Transverse colon (tissue), 4 donors: ENCODE data around the gene CIDEA. TPM values are rescaled to one million over a fixed set of nuclear protein-coding genes. Genes with fewer than 3 reads are reported as not detected.

Experiments used
- DNase-seq: peaks from one replicate; pipeline ENCODE4 v3.0.0-alpha.2; 2019
- H3K27ac ChIP-seq, 4 donors: fragments of 200-600 bp; sonication (generic); 2 replicates each; pipeline ENCODE4 v1.5.1; 2016 to 2018; ENCODE audit warnings: inconsistent platforms in 4 of 4
- H3K27me3 ChIP-seq: fragments of 200-600 bp; sonication (generic); 2 replicates; pipeline ENCODE4 v1.5.1; 2017; ENCODE audit warnings: inconsistent platforms
- H3K36me3 ChIP-seq, 4 donors: fragments of 200-600 bp; sonication (generic); 2 replicates each; pipeline ENCODE4 v1.5.1; 2017 to 2019; ENCODE audit warnings: inconsistent platforms in 4 of 4
- H3K4me1 ChIP-seq, 4 donors: fragments of 200-600 bp; sonication (generic); 2 replicates each; pipeline ENCODE4 v1.5.1; 2017 to 2020; ENCODE audit warnings: inconsistent platforms in 4 of 4
- H3K4me3 ChIP-seq, 4 donors: fragments of 200-600 bp; sonication (generic); 1 replicate in 1 of 4; 2 replicates in 3 of 4; pipeline versions ENCODE4 v1.5.1 to v1.6.1; 2017 to 2019; ENCODE audit warnings: inconsistent platforms in 4 of 4
- H3K9me3 ChIP-seq, 2 donors: fragments of 200-600 bp; sonication (generic); 2 replicates each; pipeline ENCODE4 v1.5.1; 2017 to 2019; ENCODE audit warnings: inconsistent platforms in 2 of 2
- CTCF ChIP-seq, 5 experiments: fragments of 200-600 bp in 3 of 5; fragments of 450-650 bp in 2 of 5; sonication (generic) in 3 of 5; IDR thresholded peaks; 1 replicate in 2 of 5; 2 replicates in 3 of 5; pipeline ENCODE4 v1.5.1; 2016 to 2017; ENCODE audit warnings: antibody characterized with exemption in 5 of 5, inconsistent platforms in 3 of 5, mild to moderate bottlenecking in 2 of 5, moderate library complexity in 1 of 5
- EP300 ChIP-seq: sonication (generic); formaldehyde crosslinking; IDR thresholded peaks from one replicate; pipeline ENCODE4 v1.6.1; 2017; ENCODE audit warnings: antibody characterized with exemption, low read depth
- POLR2A ChIP-seq: fragments of 450-650 bp; IDR thresholded peaks from one replicate; pipeline ENCODE4 v1.6.1; 2016; ENCODE audit warnings: antibody characterized with exemption, mild to moderate bottlenecking, moderate library complexity
- POLR2AphosphoS5 ChIP-seq, 3 donors: sonication (generic); formaldehyde crosslinking; IDR thresholded peaks; one replicate each; pipeline ENCODE4 v1.6.1; 2016; ENCODE audit warnings: antibody characterized with exemption in 3 of 3
- WGBS, 2 donors: methylation state at CpG; one replicate each; pipeline ENCODE4 v1.1.5; 2018; ENCODE audit warnings: low coverage in 1 of 2; 5-methylcytosine and 5-hydroxymethylcytosine counted together
- in situ Hi-C, 4 donors: fragments of 200-750 bp; cut with MboI; loops; one replicate each; pipeline versions ENCODE4 v1.15.0 to v1.15.1; 2017; ENCODE audit warnings: low sequenced_read_pairs in 3 of 4, low pct_ligation_motif_present in 1 of 4, low pct_unique_long_range_greater_than_20kb in 1 of 4
- intact Hi-C: fragments of 100-400 bp; cut with DNase I; formaldehyde crosslinking; loops from one replicate; pipeline ENCODE4 v1.15.1; 2023; ENCODE audit warnings: low total_unique reads
- total RNA-seq, 4 donors: library from RNA; depleted of rRNA; stranded (reverse); fragments of >200 nt; gene quantifications; one replicate each; pipeline ENCODE4 v1.1.0, GENCODE V29; 2016

The CIDEA gene
- total RNA-seq, 4 donors from 2014 or later, result 0.68 to 3.8 (median 3.7) TPM; not detected in 1

- H3K27ac ChIP-seq, result peak overlapping the region; percentile 57 to 85 (median 69)
- H3K9me3 ChIP-seq, result peaks cover 4 to 5% of the 10 kb centered on the region in 2 donors
- H3K36me3 ChIP-seq, result peaks cover 0 to 10% (median 3%) of the 10 kb centered on the region in 4 donors
- intact Hi-C loops, result loop anchor here (2.0 kb wide), 1 partner anchor 36 kb away; no protein-coding TSS in a partner anchor
- no peak for DNase-seq
- H3K4me3 ChIP-seq, result no peak overlapping the region
- in situ Hi-C loops, result no loop called here
- H3K27me3 ChIP-seq, result peaks cover 3% of the 10 kb centered on the region
- peaks cover 4 to 54% (median 33%) of the 10 kb centered on the region in 4 donors for H3K4me1 ChIP-seq
- TF ChIP-seq POLR2AphosphoS5 (IDR thresholded peaks at IDR 0.05) (no peak), EP300 (no peak), CTCF (IDR thresholded peaks at IDR 0.05) (no peak), POLR2A (no peak)
- WGBS, 2 donors, result 72 to 81% methylated on average over 1 of the region's 1 CpG
Observed at GRCh38 chr18:12314591-12315305, 60.6 kb downstream of the CIDEA start.

GRCh38 chr18:12315490-12315889 lies 61.3 kb downstream of the CIDEA start:
- 62 to 72% methylated on average over 9 to 10 of the region's 10 CpGs for WGBS, 2 donors
- H3K9me3 ChIP-seq, result peaks cover 4 to 5% of the 10 kb centered on the region in 2 donors
- H3K27me3 ChIP-seq, result no peaks in the 10 kb centered on the region
- intact Hi-C loops, result loop anchor here (2.0 kb wide), 1 partner anchor 37 kb away; no protein-coding TSS in a partner anchor
- H3K36me3 ChIP-seq, result peaks cover 0 to 10% (median 3%) of the 10 kb centered on the region in 4 donors
- peak overlapping the region; percentile 57 to 85 (median 69) for H3K27ac ChIP-seq
- in situ Hi-C loops, result no loop called here
- no peak overlapping the region for H3K4me3 ChIP-seq
- no peak for DNase-seq
- no peak for TF ChIP-seq POLR2A
- no peak for TF ChIP-seq POLR2AphosphoS5 (IDR thresholded peaks at IDR 0.05)
- TF ChIP-seq EP300, result no peak
- no peak for TF ChIP-seq CTCF (IDR thresholded peaks at IDR 0.05)
- peaks cover 4 to 50% (median 32%) of the 10 kb centered on the region in 4 donors for H3K4me1 ChIP-seq

GRCh38 chr18:12315911-12316310 lies 61.8 kb downstream of the CIDEA start:
- peaks cover 4 to 5% of the 10 kb centered on the region in 2 donors for H3K9me3 ChIP-seq
- intact Hi-C loops (loop anchor here (2.0 kb wide), 1 partner anchor 37 kb away; no protein-coding TSS in a partner anchor), in situ Hi-C loops (no loop called here)
- DNase-seq, result no peak
- no peaks in the 10 kb centered on the region for H3K27me3 ChIP-seq
- 44 to 71% methylated on average over 1 to 5 of the region's 5 CpGs for WGBS, 2 donors
- H3K4me3 ChIP-seq, result no peak overlapping the region
- TF ChIP-seq CTCF (IDR thresholded peaks at IDR 0.05), result no peak
- TF ChIP-seq EP300, result no peak
- no peak for TF ChIP-seq POLR2A
- no peak for TF ChIP-seq POLR2AphosphoS5 (IDR thresholded peaks at IDR 0.05)
- H3K27ac ChIP-seq, result peak overlapping the region; percentile 57 to 85 (median 69)
- H3K36me3 ChIP-seq, result peaks cover 0 to 10% (median 3%) of the 10 kb centered on the region in 4 donors
- H3K4me1 ChIP-seq, result peaks cover 4 to 50% (median 31%) of the 10 kb centered on the region in 4 donors

GRCh38 chr18:12317664-12318333 lies 63.6 kb downstream of the CIDEA start:
- Histone ChIP-seq H3K27ac (peak overlapping the region; percentile 57 to 85 (median 69)), H3K36me3 (no peaks in the 10 kb centered on the region), H3K9me3 (no peaks in the 10 kb centered on the region), H3K4me1 (peaks cover 4 to 50% (median 31%) of the 10 kb centered on the region in 4 donors), H3K4me3 (no peak overlapping the region), H3K27me3 (no peaks in the 10 kb centered on the region)
- in situ Hi-C loops, result no loop called here
- intact Hi-C loops, result no loop called here
- DNase-seq, result no peak
- no peak for TF ChIP-seq EP300
- TF ChIP-seq POLR2AphosphoS5 (IDR thresholded peaks at IDR 0.05), result peak in 1 of 3 donors; percentile 20
- no peak for TF ChIP-seq CTCF (IDR thresholded peaks at IDR 0.05)
- TF ChIP-seq POLR2A, result no peak
- WGBS, 2 donors, result 33% methylated on average over 2 to 6 of the region's 6 CpGs
